Panc1 (cell line): Measurements from ENCODE around the gene TAAR5.

Source experiments
- CTCF ChIP-seq: fragments of 450-650 bp; IDR thresholded peaks from 2 replicates; pipeline ENCODE4 v1.5.1; 2017; ENCODE audit warnings: mild to moderate bottlenecking
- POLR2AphosphoS5 ChIP-seq: IDR thresholded peaks from 2 replicates; pipeline ENCODE4 v1.6.1; 2012; ENCODE audit warnings: mild to moderate bottlenecking, low read depth, low read length, moderate library complexity

GRCh38 chr6:132567566-132567965 is 22.0 kb downstream of the TAAR5 start:
- TF ChIP-seq CTCF: no peak
- TF ChIP-seq POLR2AphosphoS5: no peak
